Body of pancreas (tissue), 4 donors: ENCODE results near the gene RB1.

Experiments used
- CTCF ChIP-seq, 7 experiments: fragments of 450-650 bp in 4 of 7; fragments of 200-600 bp in 3 of 7; sonication (generic) in 3 of 7; IDR thresholded peaks; one replicate each; pipeline ENCODE4 v1.5.1; 2016 to 2019; ENCODE audit warnings: antibody characterized with exemption in 7 of 7
- POLR2A ChIP-seq, 3 donors: fragments of 450-650 bp; IDR thresholded peaks; one replicate each; pipeline ENCODE4 v1.6.1; 2016; ENCODE audit warnings: antibody characterized with exemption in 3 of 3, mild to moderate bottlenecking in 2 of 3

DNA sequence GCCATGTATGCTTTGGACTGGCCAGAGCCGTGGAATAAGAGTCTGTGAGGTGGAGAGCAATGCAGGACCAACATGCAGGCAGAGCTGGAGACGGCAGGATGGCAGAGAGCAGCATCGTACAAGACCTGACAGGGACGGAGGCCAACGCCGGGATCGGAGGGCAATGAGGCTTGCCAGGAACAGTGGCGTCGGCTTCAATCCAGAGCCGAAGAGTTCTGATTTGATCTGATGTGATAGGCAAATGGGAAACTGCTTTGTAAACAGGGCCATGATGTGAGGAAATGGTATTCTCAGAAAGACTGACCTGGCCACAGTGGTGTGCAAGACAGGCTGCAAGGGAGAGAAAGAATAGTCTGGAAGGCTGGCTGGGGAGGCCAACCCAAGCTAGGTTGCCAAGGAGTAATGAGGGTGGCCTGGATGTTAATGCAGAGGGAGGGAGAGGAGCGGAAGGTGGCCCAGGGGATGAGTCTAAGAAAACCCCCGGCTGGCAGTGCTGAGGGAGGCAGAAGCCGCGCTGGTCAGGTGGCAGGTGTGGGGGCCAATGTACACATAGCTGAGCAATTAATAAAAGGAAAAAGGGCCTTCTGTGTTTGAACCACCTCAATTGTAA lies 202.6 kb downstream of the RB1 start:
- TF ChIP-seq CTCF (IDR thresholded peaks at IDR 0.05) (no peak), POLR2A (IDR thresholded peaks at IDR 0.05) (no peak)
